PC-3 (cell line): ENCODE measurements around the gene NFE2.

Experiments used
- CTCF ChIP-seq: fragments of 300-600 bp; sonication (generic); conservative IDR thresholded peaks from 2 replicates; pipeline ENCODE4 v1.5.1; 2017; ENCODE audit warnings: antibody characterized with exemption, low read depth, mild to moderate bottlenecking, low read length
- EZH2 ChIP-seq: fragments of 300-600 bp; sonication (generic); IDR thresholded peaks from one replicate; pipeline ENCODE4 v1.6.1; 2017; ENCODE audit warnings: antibody characterized with exemption, mild to moderate bottlenecking, low read length; ENCODE audit not compliant: unreplicated experiment

GRCh38 chr12:54321363-54321762 lies 20.5 kb upstream of the NFE2 start:
- TF ChIP-seq EZH2 (no peak), CTCF (no peak)
